Measurements from ENCODE around the gene KIF1C.

GRCh38 chr17:5027916-5028315 is 30.2 kb downstream of the KIF1C start:
- TF ChIP-seq, protein P1, sequence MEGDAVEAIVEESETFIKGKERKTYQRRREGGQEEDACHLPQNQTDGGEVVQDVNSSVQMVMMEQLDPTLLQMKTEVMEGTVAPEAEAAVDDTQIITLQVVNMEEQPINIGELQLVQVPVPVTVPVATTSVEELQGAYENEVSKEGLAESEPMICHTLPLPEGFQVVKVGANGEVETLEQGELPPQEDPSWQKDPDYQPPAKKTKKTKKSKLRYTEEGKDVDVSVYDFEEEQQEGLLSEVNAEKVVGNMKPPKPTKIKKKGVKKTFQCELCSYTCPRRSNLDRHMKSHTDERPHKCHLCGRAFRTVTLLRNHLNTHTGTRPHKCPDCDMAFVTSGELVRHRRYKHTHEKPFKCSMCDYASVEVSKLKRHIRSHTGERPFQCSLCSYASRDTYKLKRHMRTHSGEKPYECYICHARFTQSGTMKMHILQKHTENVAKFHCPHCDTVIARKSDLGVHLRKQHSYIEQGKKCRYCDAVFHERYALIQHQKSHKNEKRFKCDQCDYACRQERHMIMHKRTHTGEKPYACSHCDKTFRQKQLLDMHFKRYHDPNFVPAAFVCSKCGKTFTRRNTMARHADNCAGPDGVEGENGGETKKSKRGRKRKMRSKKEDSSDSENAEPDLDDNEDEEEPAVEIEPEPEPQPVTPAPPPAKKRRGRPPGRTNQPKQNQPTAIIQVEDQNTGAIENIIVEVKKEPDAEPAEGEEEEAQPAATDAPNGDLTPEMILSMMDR (IDR thresholded peaks at IDR 0.05) = no peak
- TF ChIP-seq POLR2A (IDR thresholded peaks at IDR 0.05) = no peak

Data from right lobe of liver (tissue), 4 donors.